ENCODE results near the gene KHDRBS1.
"Not testable (repeated sequence)": the region's sequence is repeated elsewhere in the genome, so short reads cannot be mapped to it uniquely, and the experiment has no call there.

- not testable (repeated sequence) for TF ChIP-seq FOXA1 (IDR thresholded peaks at IDR 0.05); FOXM1 (IDR thresholded peaks at IDR 0.05; ENCODE audit: borderline replicate concordance); ELF4 (IDR thresholded peaks at IDR 0.05); CTBP1 (IDR thresholded peaks at IDR 0.05; ENCODE audit: borderline replicate concordance); FOXK2 (IDR thresholded peaks at IDR 0.05)
Measured at GRCh38 chr1:32021574-32022018, 7.9 kb downstream of the KHDRBS1 start.
